Activated CD4-positive, CD25-positive, alpha-beta regulatory T cell (primary cell): ENCODE data around the gene PPL.
"Not testable (repeated sequence)": the region's sequence is repeated elsewhere in the genome, so short reads cannot be mapped to it uniquely, and the experiment has no call there.

Experiments used
- DNase-seq, 4 experiments: peaks; one replicate each; lab custom pipeline; 2025; lab: John Stamatoyannopoulos, UW

PPL gene

GRCh38 chr16:4958510-4959438 is 21.8 kb upstream of the PPL start:
- DNase-seq: no peak

- peak; percentile 65 to 73 (median 66) for DNase-seq
Observed at GRCh38 chr16:4957720-4958509, 21.0 kb upstream of the PPL start, which contains the start of gene SEC14L5. SEC14L5 (plus strand) TSS chr16:4958330; CDS start chr16:4959324, 994 bp downstream.

GRCh38 chr16:4957420-4957719 is 20.4 kb upstream of the PPL start:
- no peak for DNase-seq

GRCh38 chr16:4954714-4955113 is 17.8 kb upstream of the PPL start:
- no peak for DNase-seq

- not testable (repeated sequence) for DNase-seq
Observed at GRCh38 chr16:4951583-4951982, 14.6 kb upstream of the PPL start.

GRCh38 chr16:4949986-4950385 is 13.0 kb upstream of the PPL start:
- DNase-seq: no peak

- no peak for DNase-seq
Observed at GRCh38 chr16:4948903-4949766, 12.2 kb upstream of the PPL start.

- DNase-seq: no peak
Observed at GRCh38 chr16:4947722-4948503, 11.0 kb upstream of the PPL start.

GRCh38 chr16:4946917-4947316 is 10.0 kb upstream of the PPL start:
- DNase-seq: no peak

- no peak for DNase-seq
Observed at GRCh38 chr16:4945560-4946502, 8.9 kb upstream of the PPL start.

- no peak for DNase-seq
Observed at GRCh38 chr16:4944333-4945281, 7.7 kb upstream of the PPL start.

- no peak for DNase-seq
Observed at GRCh38 chr16:4942481-4942880, 5.5 kb upstream of the PPL start.

- DNase-seq: no peak
Observed at GRCh38 chr16:4940719-4941118, 3.8 kb upstream of the PPL start.

- no peak for DNase-seq
Observed at GRCh38 chr16:4938683-4939030, 1.7 kb upstream of the PPL start.

- no peak for DNase-seq
Observed at GRCh38 chr16:4937782-4938682, 1.1 kb upstream of the PPL start.

- no peak for DNase-seq
Observed at GRCh38 chr16:4936181-4936990, 562 bp downstream of the PPL start.

- no peak for DNase-seq
Observed at GRCh38 chr16:4935241-4935855, 1.6 kb downstream of the PPL start.
